Sigmoid colon (tissue), 4 donors: ENCODE results near the gene GRM8.

Source experiments
- EP300 ChIP-seq, 4 donors: sonication (generic); formaldehyde crosslinking; IDR thresholded peaks; one replicate each; pipeline ENCODE4 v1.6.1; 2017; ENCODE audit warnings: antibody characterized with exemption in 4 of 4
- POLR2A ChIP-seq, 2 donors: fragments of 450-650 bp; IDR thresholded peaks; one replicate each; pipeline ENCODE4 v1.6.1; 2016; ENCODE audit warnings: antibody characterized with exemption in 2 of 2, mild to moderate bottlenecking in 2 of 2, moderate library complexity in 2 of 2
- TF ChIP-seq, protein P1 (sequence below), 4 experiments: fragments of 450-650 bp in 3 of 4; fragments of 200-600 bp in 1 of 4; IDR thresholded peaks; one replicate each; pipeline ENCODE4 v1.5.1; 2016 to 2019; ENCODE audit warnings: antibody characterized with exemption in 4 of 4, mild to moderate bottlenecking in 3 of 4, moderate library complexity in 2 of 4

DNA sequence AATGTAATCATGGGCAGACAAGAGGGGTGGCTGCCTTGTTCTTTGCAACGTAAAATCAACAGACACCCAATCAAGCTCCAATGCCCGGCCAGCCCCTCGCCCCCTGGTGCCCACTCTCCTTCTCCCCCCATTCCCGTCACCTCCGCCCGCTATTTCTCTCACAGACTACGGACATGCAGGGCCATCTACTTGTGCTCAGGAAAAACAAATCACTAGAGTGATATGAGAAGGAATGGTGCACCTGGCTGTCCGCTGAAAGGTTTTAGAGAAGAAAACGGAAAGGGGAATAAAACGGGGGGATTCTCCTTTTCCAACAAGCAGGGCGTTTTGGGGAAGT is 396 bp downstream of the GRM8 start:
- TF ChIP-seq POLR2A (IDR thresholded peaks at IDR 0.05) (no peak), EP300 (IDR thresholded peaks at IDR 0.05) (no peak)
- TF ChIP-seq, protein P1, sequence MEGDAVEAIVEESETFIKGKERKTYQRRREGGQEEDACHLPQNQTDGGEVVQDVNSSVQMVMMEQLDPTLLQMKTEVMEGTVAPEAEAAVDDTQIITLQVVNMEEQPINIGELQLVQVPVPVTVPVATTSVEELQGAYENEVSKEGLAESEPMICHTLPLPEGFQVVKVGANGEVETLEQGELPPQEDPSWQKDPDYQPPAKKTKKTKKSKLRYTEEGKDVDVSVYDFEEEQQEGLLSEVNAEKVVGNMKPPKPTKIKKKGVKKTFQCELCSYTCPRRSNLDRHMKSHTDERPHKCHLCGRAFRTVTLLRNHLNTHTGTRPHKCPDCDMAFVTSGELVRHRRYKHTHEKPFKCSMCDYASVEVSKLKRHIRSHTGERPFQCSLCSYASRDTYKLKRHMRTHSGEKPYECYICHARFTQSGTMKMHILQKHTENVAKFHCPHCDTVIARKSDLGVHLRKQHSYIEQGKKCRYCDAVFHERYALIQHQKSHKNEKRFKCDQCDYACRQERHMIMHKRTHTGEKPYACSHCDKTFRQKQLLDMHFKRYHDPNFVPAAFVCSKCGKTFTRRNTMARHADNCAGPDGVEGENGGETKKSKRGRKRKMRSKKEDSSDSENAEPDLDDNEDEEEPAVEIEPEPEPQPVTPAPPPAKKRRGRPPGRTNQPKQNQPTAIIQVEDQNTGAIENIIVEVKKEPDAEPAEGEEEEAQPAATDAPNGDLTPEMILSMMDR (IDR thresholded peaks at IDR 0.05), result no peak
